Nephron (organoid): ENCODE results near the gene ZNF668.

Source experiments
- H3K27ac Mint-ChIP-seq, 3 experiments: 2 replicates each; pipeline ENCODE4 v1.8.0; 2020; ENCODE audit warnings: mixed read lengths in 3 of 3, mild to moderate bottlenecking in 2 of 3, moderate library complexity in 1 of 3
- H3K27me3 Mint-ChIP-seq: 2 replicates; pipeline ENCODE4 v1.8.0; 2021; ENCODE audit warnings: low read depth, mild to moderate bottlenecking, moderate library complexity, mixed read lengths
- H3K36me3 Mint-ChIP-seq: 2 replicates; pipeline ENCODE4 v1.8.0; 2020; ENCODE audit warnings: low read depth, mixed read lengths
- H3K4me1 Mint-ChIP-seq: 2 replicates; pipeline ENCODE4 v1.8.0; 2020; ENCODE audit warnings: mixed read lengths
- H3K4me3 Mint-ChIP-seq, 3 experiments: 2 replicates each; pipeline ENCODE4 v1.8.0; 2020; ENCODE audit warnings: mild to moderate bottlenecking in 3 of 3, mixed read lengths in 3 of 3, moderate library complexity in 2 of 3
- H3K9me3 Mint-ChIP-seq: 2 replicates; pipeline ENCODE4 v1.8.0; 2020; ENCODE audit warnings: mixed read lengths
- CTCF ChIP-seq, 3 experiments: fragments of 200-600 bp; sonication (generic); IDR thresholded peaks; one replicate each; pipeline ENCODE4 v1.5.0; 2021; ENCODE audit warnings: antibody characterized with exemption in 3 of 3; ENCODE audit not compliant: unreplicated experiment in 3 of 3

ZNF668 gene

GRCh38 chr16:31050280-31051030 lies 23.6 kb downstream of the ZNF668 start:
- H3K4me1 Mint-ChIP-seq, result no peaks in the 10 kb centered on the region
- H3K27me3 Mint-ChIP-seq, result peaks cover 4% of the 10 kb centered on the region
- no peak for TF ChIP-seq CTCF (IDR thresholded peaks at IDR 0.05; ENCODE audit: unreplicated experiment in 3 of 3)
- H3K4me3 Mint-ChIP-seq, result no peak overlapping the region
- no peaks in the 10 kb centered on the region for H3K9me3 Mint-ChIP-seq
- H3K27ac Mint-ChIP-seq, result no peak overlapping the region
- H3K36me3 Mint-ChIP-seq, result no peaks in the 10 kb centered on the region

- TF ChIP-seq CTCF (IDR thresholded peaks at IDR 0.05; ENCODE audit: unreplicated experiment in 3 of 3), result no peak
- no peaks in the 10 kb centered on the region for H3K4me1 Mint-ChIP-seq
- H3K36me3 Mint-ChIP-seq, result peaks cover 5% of the 10 kb centered on the region
- H3K27me3 Mint-ChIP-seq, result no peaks in the 10 kb centered on the region
- H3K9me3 Mint-ChIP-seq, result no peaks in the 10 kb centered on the region
- no peak overlapping the region for H3K4me3 Mint-ChIP-seq
- H3K27ac Mint-ChIP-seq, result no peak overlapping the region
Measured at GRCh38 chr16:31043898-31044481, 30.1 kb downstream of the ZNF668 start.

- no peak overlapping the region for H3K27ac Mint-ChIP-seq
- peaks cover 5% of the 10 kb centered on the region for H3K36me3 Mint-ChIP-seq
- TF ChIP-seq CTCF (IDR thresholded peaks at IDR 0.05; ENCODE audit: unreplicated experiment in 3 of 3), result no peak
- no peak overlapping the region for H3K4me3 Mint-ChIP-seq
- H3K9me3 Mint-ChIP-seq, result no peaks in the 10 kb centered on the region
- H3K4me1 Mint-ChIP-seq, result no peaks in the 10 kb centered on the region
- no peaks in the 10 kb centered on the region for H3K27me3 Mint-ChIP-seq
Measured at GRCh38 chr16:31043352-31043751, 30.7 kb downstream of the ZNF668 start.

- H3K4me1 Mint-ChIP-seq, result no peaks in the 10 kb centered on the region
- H3K9me3 Mint-ChIP-seq, result no peaks in the 10 kb centered on the region
- TF ChIP-seq CTCF (IDR thresholded peaks at IDR 0.05; ENCODE audit: unreplicated experiment in 3 of 3), result no peak
- H3K27me3 Mint-ChIP-seq, result no peaks in the 10 kb centered on the region
- no peak overlapping the region for H3K4me3 Mint-ChIP-seq
- H3K36me3 Mint-ChIP-seq, result peaks cover 5% of the 10 kb centered on the region
- no peak overlapping the region for H3K27ac Mint-ChIP-seq
Measured at GRCh38 chr16:31042866-31043265, 31.2 kb downstream of the ZNF668 start.

GRCh38 chr16:31038993-31039392 lies 35.0 kb downstream of the ZNF668 start:
- H3K27me3 Mint-ChIP-seq, result no peaks in the 10 kb centered on the region
- no peak overlapping the region for H3K27ac Mint-ChIP-seq
- no peak for TF ChIP-seq CTCF (IDR thresholded peaks at IDR 0.05; ENCODE audit: unreplicated experiment in 3 of 3)
- no peaks in the 10 kb centered on the region for H3K9me3 Mint-ChIP-seq
- no peak overlapping the region for H3K4me3 Mint-ChIP-seq
- H3K4me1 Mint-ChIP-seq, result peaks cover 8% of the 10 kb centered on the region
- H3K36me3 Mint-ChIP-seq, result peaks cover 21% of the 10 kb centered on the region

- H3K4me3 Mint-ChIP-seq, result peak overlapping the region in 2 of 3 experiments; percentile 34 to 40
- no peaks in the 10 kb centered on the region for H3K9me3 Mint-ChIP-seq
- H3K4me1 Mint-ChIP-seq, result peaks cover 19% of the 10 kb centered on the region
- no peak overlapping the region for H3K27ac Mint-ChIP-seq
- H3K36me3 Mint-ChIP-seq, result peaks cover 16% of the 10 kb centered on the region
- TF ChIP-seq CTCF (IDR thresholded peaks at IDR 0.05; ENCODE audit: unreplicated experiment in 3 of 3), result no peak
- no peaks in the 10 kb centered on the region for H3K27me3 Mint-ChIP-seq
Measured at GRCh38 chr16:31036691-31037090, 37.3 kb downstream of the ZNF668 start.
